C4-2B (cell line): Measurements from ENCODE around the gene FHIT.

Experiments
- H3K27ac ChIP-seq: fragments of 450-650 bp; 2 replicates; pipeline ENCODE4 v1.5.1; 2017
- ZFX ChIP-seq: fragments of 450-650 bp; IDR thresholded peaks from 2 replicates; pipeline ENCODE4 v1.6.1; 2017
- TF ChIP-seq, protein P1 (sequence below): fragments of 450-650 bp; conservative IDR thresholded peaks from 2 replicates; pipeline ENCODE4 v1.5.1; 2017; ENCODE audit warnings: mild to moderate bottlenecking

The FHIT gene

GRCh38 chr3:60011218-60011617 is 1240.0 kb downstream of the FHIT start:
- H3K27ac ChIP-seq, result no peak overlapping the region
- TF ChIP-seq, protein P1, sequence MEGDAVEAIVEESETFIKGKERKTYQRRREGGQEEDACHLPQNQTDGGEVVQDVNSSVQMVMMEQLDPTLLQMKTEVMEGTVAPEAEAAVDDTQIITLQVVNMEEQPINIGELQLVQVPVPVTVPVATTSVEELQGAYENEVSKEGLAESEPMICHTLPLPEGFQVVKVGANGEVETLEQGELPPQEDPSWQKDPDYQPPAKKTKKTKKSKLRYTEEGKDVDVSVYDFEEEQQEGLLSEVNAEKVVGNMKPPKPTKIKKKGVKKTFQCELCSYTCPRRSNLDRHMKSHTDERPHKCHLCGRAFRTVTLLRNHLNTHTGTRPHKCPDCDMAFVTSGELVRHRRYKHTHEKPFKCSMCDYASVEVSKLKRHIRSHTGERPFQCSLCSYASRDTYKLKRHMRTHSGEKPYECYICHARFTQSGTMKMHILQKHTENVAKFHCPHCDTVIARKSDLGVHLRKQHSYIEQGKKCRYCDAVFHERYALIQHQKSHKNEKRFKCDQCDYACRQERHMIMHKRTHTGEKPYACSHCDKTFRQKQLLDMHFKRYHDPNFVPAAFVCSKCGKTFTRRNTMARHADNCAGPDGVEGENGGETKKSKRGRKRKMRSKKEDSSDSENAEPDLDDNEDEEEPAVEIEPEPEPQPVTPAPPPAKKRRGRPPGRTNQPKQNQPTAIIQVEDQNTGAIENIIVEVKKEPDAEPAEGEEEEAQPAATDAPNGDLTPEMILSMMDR, result no peak
- TF ChIP-seq ZFX, result no peak

- no peak overlapping the region for H3K27ac ChIP-seq
- TF ChIP-seq, protein P1, result no peak
- no peak for TF ChIP-seq ZFX
Observed at GRCh38 chr3:60010781-60011180, 1240.5 kb downstream of the FHIT start.

DNA sequence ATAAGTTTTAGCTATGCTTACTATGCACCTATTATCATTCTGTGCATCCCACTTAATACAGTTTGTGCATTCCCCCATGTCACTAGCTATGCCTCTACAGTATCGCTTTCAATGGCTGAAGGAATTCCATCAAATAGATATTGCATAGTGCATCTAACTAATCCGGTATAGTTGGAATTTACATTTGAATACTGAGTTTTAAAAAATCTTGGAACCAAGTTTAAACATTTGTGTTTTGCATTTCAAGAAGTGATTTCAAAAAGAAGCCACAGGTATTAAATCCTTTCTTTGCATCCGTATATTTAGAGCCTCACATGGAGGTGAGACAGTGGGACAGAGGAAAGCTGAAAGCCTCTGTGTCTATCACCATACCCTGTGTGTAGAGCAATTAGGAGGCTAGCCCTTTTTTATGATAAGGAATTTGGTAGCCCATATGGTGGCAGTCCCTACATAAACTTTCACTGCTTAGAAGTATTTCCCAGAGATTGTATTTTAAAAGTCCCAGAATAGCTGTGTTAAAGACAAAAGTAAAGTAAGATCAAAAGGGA is 1241.2 kb downstream of the FHIT start:
- no peak overlapping the region for H3K27ac ChIP-seq
- TF ChIP-seq, protein P1, result no peak
- TF ChIP-seq ZFX, result no peak

GRCh38 chr3:60001369-60001768 is 1249.9 kb downstream of the FHIT start:
- no peak overlapping the region for H3K27ac ChIP-seq
- TF ChIP-seq, protein P1, result no peak
- TF ChIP-seq ZFX, result no peak

DNA sequence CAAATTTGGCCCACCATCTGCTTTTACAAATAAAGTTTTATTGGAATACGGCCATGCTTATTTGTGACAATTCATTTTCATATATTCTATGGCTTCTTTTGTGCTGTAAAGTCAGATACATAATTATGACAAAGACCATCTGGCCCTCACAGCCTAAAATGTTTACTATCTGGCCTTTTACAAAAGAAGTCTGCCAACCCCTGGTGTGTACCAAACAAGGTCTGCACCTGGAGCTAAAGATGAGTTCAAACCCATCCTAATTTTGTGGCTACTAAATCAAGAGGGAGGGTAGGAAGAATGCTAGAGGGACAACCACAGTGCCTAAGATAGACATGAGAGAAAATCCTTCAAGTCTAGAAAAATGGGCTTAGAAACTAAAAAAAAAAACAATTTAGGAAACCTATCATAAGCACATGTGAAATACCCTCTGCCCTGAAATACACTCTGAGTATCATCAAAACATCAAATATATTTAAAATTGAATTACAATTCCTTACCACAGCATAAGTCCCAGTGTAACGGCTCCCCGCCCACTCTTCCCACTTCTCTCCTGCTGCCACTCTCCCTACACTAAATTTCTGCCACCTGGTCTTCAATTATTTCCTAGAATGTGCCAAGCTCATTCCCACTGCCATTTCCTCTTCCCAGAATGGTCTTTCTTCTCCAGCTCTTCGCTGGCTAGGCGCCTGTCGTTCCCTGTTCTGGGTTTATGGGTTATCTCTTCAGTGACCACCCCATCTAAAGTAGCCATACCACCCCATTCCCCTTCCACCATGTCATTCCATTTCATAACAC is 1250.7 kb downstream of the FHIT start:
- no peak overlapping the region for H3K27ac ChIP-seq
- TF ChIP-seq, protein P1, result no peak
- TF ChIP-seq ZFX, result no peak

DNA sequence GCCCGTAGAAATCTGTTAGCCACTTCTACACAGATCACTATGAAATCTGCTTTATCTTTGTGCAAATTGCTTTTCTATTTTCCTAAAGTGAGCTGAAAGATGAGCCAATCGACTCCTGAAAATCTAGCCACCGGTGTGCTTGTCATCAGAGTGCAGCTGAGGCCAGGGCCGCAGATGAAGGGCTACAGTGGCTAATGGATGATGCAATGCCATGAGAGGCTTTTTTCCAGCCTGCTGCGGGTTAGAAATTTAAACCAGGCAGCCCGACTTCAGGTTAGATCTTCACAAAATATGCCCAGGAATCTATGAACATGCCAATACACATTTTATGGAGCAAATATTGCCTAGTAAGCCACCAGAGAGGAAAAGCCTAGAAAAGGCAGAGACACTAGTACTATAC is 1253.2 kb downstream of the FHIT start:
- no peak overlapping the region for H3K27ac ChIP-seq
- TF ChIP-seq ZFX, result no peak
- TF ChIP-seq, protein P1, result no peak

DNA sequence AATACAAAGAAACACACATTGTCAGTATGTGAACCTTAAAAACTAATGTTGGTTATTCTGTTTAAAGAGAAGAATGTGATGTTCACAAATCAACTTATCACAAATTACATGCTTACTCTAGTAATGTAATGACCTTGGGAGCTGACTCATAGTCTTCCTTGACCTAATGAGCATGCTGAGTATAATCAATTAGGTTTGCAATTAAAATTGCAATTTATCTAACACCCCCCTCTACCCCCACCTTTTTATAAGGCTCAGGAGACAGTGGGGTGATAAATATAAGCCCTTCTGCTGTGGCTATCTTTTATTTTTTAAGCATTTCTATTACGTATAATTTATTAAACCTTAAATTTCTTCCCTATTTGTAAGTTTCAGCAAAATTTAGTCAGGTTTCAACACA is 1253.7 kb downstream of the FHIT start:
- H3K27ac ChIP-seq, result no peak overlapping the region
- TF ChIP-seq, protein P1, result no peak
- no peak for TF ChIP-seq ZFX
